Measurements from ENCODE around the gene ANKAR.
"Not testable (repeated sequence)": the region's sequence is repeated elsewhere in the genome, so short reads cannot be mapped to it uniquely, and the experiment has no call there.

The ANKAR gene

GRCh38 chr2:189639007-189639609 lies 35.4 kb upstream of the ANKAR start:
- in situ Hi-C loops (cut with HindIII; ENCODE audit: low pct_unique_long_range_greater_than_20kb, low sequenced_read_pairs), result no loop called here
- DNase-seq (ENCODE audit: low read depth in 1 of 2, low spot score in 1 of 2), result no peak

GRCh38 chr2:189641002-189641401 lies 33.5 kb upstream of the ANKAR start:
- peak in 1 of 2 experiments; percentile 86 for DNase-seq (ENCODE audit: low read depth in 1 of 2, low spot score in 1 of 2)
- in situ Hi-C loops (cut with HindIII; ENCODE audit: low pct_unique_long_range_greater_than_20kb, low sequenced_read_pairs), result no loop called here
- no peak for TF ChIP-seq JUND (IDR thresholded peaks at IDR 0.05; ENCODE audit: low read depth)

More at GRCh38 chr2:189639007-189639609, 35.4 kb upstream of the ANKAR start:
- no peak for TF ChIP-seq JUND (IDR thresholded peaks at IDR 0.05; ENCODE audit: low read depth)

GRCh38 chr2:189641590-189641989 lies 32.9 kb upstream of the ANKAR start:
- in situ Hi-C loops (cut with HindIII; ENCODE audit: low pct_unique_long_range_greater_than_20kb, low sequenced_read_pairs), result no loop called here
- TF ChIP-seq JUND (IDR thresholded peaks at IDR 0.05; ENCODE audit: low read depth), result no peak
- no peak for DNase-seq (ENCODE audit: low read depth in 1 of 2, low spot score in 1 of 2)

- in situ Hi-C loops (cut with HindIII; ENCODE audit: low pct_unique_long_range_greater_than_20kb, low sequenced_read_pairs), result no loop called here
- no peak for TF ChIP-seq JUND (IDR thresholded peaks at IDR 0.05; ENCODE audit: low read depth)
- no peak for DNase-seq (ENCODE audit: low read depth in 1 of 2, low spot score in 1 of 2)
Measured at GRCh38 chr2:189646521-189646920, 27.9 kb upstream of the ANKAR start.

GRCh38 chr2:189648846-189649509 lies 25.5 kb upstream of the ANKAR start:
- in situ Hi-C loops (cut with HindIII; ENCODE audit: low pct_unique_long_range_greater_than_20kb, low sequenced_read_pairs), result no loop called here
- TF ChIP-seq JUND (IDR thresholded peaks at IDR 0.05; ENCODE audit: low read depth), result no peak

GRCh38 chr2:189651284-189651683 lies 23.2 kb upstream of the ANKAR start:
- TF ChIP-seq JUND (IDR thresholded peaks at IDR 0.05; ENCODE audit: low read depth), result no peak
- no peak for DNase-seq (ENCODE audit: low read depth in 1 of 2, low spot score in 1 of 2)
- in situ Hi-C loops (cut with HindIII; ENCODE audit: low pct_unique_long_range_greater_than_20kb, low sequenced_read_pairs), result no loop called here

More at GRCh38 chr2:189648846-189649509, 25.5 kb upstream of the ANKAR start:
- DNase-seq (ENCODE audit: low read depth in 1 of 2, low spot score in 1 of 2), result no peak

- in situ Hi-C loops (cut with HindIII; ENCODE audit: low pct_unique_long_range_greater_than_20kb, low sequenced_read_pairs); DNase-seq (ENCODE audit: low read depth in 1 of 2, low spot score in 1 of 2): not testable (repeated sequence)
Measured at GRCh38 chr2:189653464-189653863, 21.0 kb upstream of the ANKAR start.

- DNase-seq (ENCODE audit: low read depth in 1 of 2, low spot score in 1 of 2), result no peak
- in situ Hi-C loops (cut with HindIII; ENCODE audit: low pct_unique_long_range_greater_than_20kb, low sequenced_read_pairs), result no loop called here
- no peak for TF ChIP-seq JUND (IDR thresholded peaks at IDR 0.05; ENCODE audit: low read depth)
Measured at GRCh38 chr2:189654641-189655040, 19.8 kb upstream of the ANKAR start.

GRCh38 chr2:189657867-189658266 lies 16.6 kb upstream of the ANKAR start:
- in situ Hi-C loops (cut with HindIII; ENCODE audit: low pct_unique_long_range_greater_than_20kb, low sequenced_read_pairs), result no loop called here
- DNase-seq (ENCODE audit: low read depth in 1 of 2, low spot score in 1 of 2), result no peak
- TF ChIP-seq JUND (IDR thresholded peaks at IDR 0.05; ENCODE audit: low read depth), result no peak

GRCh38 chr2:189658306-189659212 lies 15.9 kb upstream of the ANKAR start:
- DNase-seq (ENCODE audit: low read depth in 1 of 2, low spot score in 1 of 2), result no peak
- TF ChIP-seq JUND (IDR thresholded peaks at IDR 0.05; ENCODE audit: low read depth), result no peak
- in situ Hi-C loops (cut with HindIII; ENCODE audit: low pct_unique_long_range_greater_than_20kb, low sequenced_read_pairs), result no loop called here

- DNase-seq (ENCODE audit: low read depth in 1 of 2, low spot score in 1 of 2), result peak in 1 of 2 experiments; percentile 61
- no peak for TF ChIP-seq JUND (IDR thresholded peaks at IDR 0.05; ENCODE audit: low read depth)
- in situ Hi-C loops (cut with HindIII; ENCODE audit: low pct_unique_long_range_greater_than_20kb, low sequenced_read_pairs), result no loop called here
Measured at GRCh38 chr2:189659734-189660133, 14.7 kb upstream of the ANKAR start.

GRCh38 chr2:189660803-189661147 lies 13.7 kb upstream of the ANKAR start:
- in situ Hi-C loops (cut with HindIII; ENCODE audit: low pct_unique_long_range_greater_than_20kb, low sequenced_read_pairs), result no loop called here
- DNase-seq (ENCODE audit: low read depth in 1 of 2, low spot score in 1 of 2), result no peak
- no peak for TF ChIP-seq JUND (IDR thresholded peaks at IDR 0.05; ENCODE audit: low read depth)
